NCI-H510A treated with DMSO at 0.1 percent for 48 hours (cell line): ENCODE results near the gene ENTREP3.
A peak's percentile ranks its signal among the peaks of the same experiment; 100 is the strongest.

Experiments
- DNase-seq: peaks from one replicate; lab custom pipeline; 2025; lab: John Stamatoyannopoulos, UW

Gene ENTREP3

DNA sequence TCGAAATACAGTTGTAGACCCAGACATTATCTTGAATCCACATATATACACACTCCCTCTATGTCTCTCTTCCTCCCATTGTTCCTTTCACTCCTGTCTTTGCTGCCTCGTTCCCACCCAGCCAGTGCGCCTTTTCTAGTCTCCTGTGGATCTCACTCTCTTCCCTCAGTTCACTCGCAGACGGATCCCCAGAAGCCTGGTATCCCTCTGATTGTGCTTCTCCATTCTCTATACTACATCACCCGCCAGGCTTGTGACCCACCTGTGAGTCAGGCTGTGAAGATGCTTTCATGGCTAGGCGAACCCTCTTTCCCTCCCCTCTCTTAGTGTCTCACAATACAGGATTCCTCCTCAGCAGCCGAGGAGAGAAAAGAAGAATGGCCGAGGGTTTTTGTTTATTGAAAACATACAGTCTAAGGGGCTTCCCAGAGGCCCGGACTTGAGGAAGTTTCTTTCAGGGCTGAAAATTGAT is 23.4 kb upstream of the ENTREP3 start:
- no peak for DNase-seq

DNA sequence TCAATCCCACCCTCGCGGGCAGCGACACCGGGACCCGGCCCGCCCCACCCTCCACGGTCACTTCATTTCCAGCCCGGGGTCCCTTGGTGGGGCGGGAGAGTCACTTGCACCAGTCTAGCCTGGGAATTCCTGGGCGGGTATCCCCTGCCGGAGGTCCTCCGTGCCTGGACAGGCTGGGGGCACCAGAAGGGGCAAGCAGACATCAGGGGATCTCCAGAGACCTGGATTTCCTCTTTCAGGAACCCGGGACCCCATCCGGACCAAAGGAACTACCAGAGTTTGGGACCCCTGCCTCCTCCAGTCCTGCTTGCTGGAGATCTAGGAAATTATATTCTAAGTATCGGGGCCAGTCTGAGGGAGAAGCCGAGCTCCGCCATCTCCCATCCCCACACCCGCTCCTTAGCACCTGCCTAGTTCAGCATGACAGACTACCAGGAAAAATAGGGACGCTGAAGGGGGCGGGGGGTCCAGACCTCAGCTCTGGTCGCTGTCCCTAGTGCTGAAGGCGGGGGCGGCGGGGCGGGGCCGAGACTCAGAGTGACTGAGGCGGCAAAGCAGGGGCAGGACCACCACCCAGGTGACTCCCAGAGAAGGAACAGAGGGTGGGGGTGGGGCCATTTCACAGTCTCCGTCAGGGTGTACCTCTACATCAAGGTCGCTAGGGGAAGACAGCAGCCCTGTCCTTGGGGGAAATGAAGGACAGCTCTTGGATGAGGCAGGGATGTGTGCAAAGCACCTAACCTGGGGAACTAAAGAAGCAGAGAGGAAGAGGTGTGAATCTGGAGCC is 22.8 kb upstream of the ENTREP3 start:
- DNase-seq, result peak; percentile 68

DNA sequence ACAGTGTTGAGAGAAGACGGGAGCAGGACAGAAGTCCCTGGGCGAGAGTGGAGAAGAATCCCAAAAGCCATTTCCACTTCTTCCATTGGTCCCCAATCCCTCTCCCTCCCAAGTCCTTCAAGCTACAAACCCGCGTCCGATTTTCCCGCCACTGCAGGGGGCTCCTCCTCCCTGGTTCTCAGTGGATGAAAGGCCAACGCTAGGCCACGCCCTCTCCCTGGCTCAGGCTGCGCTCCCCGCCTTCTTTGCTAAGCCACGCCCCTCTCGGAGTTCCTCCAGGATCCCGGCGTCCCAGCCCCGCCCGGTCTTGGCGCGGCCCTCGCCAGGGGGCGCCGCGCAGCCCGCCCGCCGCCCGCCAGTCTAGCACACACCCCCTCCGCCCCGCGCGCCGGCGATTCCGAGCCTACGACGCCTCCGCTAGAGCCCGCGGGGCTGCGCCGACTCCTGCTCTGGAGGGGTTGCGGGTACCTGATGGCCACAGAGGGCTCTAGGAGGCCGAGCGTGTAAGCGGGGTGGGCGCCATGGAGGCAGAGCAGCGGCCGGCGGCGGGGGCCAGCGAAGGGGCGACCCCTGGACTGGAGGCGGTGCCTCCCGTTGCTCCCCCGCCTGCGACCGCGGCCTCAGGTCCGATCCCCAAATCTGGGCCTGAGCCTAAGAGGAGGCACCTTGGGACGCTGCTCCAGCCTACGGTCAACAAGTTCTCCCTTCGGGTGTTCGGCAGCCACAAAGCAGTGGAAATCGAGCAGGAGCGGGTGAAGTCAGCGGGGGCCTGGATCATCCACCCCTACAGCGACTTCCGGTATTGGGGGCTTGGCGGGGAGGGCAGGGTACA is 22.0 kb upstream of the ENTREP3 start, which contains the start of gene HCN3:
Gene HCN3, plus strand, starts transcription at position 394 of the 832 bp plus-strand sequence. Its CDS starts 128 bp downstream, at position 522.
- peak; percentile 99 for DNase-seq

DNA sequence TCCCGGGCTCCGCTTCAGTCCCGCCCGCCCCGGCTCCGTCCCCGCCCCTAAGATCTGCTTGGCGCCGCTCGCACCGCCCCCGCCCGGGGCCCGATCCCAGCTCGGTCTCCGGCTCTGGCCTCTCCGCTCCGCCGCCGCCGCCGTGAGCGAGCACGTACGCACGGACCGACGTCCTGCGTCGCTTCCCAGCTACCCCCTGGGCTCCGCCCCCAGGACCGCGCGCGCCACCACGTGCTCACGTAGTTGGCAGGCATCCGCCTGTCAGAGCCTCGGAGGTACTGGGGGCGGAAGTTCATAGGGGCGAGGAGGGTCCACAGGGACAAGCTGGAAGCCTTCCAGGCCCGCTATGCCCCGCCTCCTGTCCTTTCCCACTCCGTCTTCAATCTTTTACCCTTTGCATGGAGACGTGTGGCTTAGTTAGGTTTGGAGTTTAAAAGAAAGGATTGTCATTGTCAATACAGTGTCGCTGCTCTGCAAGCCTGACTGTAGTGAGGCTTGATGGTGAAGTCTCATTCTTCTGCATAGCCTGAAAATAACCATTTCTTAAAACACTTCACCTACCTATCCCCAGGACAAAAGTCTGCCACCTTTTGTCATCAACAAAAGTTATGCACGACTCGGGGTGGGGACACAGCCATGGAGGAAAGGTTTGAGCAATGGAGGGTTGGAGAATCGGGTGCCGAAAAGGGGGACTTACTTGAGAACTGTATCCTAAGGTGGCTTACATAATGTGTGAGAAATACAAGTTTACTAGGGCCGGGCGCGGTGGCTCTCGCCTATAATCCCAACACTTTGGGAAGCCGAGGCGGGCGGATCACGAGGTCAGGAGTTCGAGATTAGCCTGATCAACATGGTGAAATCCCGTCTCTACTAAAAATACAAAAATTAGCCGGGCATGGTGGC is 18.3 kb upstream of the ENTREP3 start, which contains the start of gene CLK2:
Gene CLK2, minus strand, starts transcription at position 162 of the 903 bp plus-strand sequence. CDS start 2,527 bp downstream, outside the sequence.
- peak; percentile 90 for DNase-seq

DNA sequence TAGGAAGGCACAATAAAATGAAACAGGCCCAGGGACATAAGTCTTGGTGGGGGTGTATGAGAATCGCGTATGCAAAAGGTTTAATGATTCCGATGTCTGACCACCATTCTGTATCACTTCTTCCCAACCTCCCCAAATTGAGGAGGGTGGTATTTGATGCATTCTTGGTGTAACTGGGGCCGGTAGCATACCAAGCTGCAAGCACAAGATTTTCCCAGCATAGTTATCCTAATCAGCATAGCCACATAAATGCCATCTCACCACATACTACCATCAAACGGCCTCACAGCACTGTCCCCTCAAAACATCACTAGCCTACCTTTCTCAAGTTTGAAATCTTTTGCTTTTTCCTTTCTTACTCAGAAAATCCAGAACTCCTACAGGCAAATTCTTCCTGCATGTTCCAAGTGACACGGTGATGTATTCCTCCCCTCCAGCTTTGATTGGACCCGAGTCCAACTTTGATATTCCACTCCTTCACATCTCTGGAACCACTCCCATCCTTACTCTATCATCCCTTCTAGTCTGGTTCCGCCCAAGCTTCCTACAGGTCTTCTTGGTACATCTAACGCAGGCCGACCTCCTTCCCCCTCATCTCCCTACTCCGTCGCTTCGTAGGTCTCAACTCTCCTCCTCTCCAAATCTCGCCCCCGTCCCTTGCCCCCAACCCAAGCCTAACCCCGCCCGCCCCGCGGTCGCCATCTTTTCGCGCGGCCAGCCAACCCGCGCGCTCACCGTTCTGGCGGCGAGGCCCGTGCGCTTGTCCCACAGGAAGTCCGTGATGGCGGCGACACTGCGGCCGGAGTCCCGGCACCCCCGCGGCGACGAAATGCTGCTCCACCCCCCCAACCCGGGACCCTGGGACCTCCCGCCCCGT is 17.4 kb upstream of the ENTREP3 start:
- DNase-seq, result peak; percentile 77

DNA sequence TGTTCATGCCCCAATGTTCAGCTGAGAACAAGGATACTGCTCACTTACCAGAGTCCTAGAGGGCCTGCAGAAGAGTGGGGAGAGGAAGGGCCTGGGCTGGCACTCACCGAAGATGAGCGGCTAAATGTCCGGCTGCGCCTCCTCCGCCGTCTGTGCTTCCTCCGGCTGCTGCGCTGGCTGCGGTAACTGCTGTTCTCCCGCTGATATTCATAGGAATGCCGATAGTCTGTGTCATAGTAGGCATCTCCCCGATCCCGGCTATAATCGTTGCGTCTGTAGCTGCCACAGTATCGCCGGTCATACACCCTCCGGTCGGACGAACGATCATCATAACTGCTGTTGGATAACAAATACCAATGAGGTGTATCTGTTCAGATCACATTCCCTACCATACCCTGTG is 14.1 kb upstream of the ENTREP3 start:
- no peak for DNase-seq

DNA sequence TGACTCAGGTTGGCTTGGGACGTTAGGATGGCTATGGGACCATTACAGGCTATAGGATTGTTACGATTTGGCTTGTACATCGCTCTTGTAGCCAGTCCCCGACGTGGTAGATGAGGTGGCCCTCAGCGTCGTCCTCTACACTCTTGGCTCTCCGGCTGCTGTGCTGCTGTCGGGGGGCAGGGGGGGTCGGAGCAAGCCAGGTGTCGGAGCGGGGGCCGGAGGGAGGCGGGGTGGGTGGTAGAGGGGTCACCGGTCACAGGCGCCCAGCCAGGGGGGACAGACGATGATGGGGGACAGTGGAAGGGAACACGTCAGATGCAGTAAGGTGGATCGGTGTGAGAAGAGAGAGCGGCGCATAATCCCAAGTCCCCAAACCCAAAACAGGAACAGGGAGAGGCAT is 13.3 kb upstream of the ENTREP3 start:
- no peak for DNase-seq

DNA sequence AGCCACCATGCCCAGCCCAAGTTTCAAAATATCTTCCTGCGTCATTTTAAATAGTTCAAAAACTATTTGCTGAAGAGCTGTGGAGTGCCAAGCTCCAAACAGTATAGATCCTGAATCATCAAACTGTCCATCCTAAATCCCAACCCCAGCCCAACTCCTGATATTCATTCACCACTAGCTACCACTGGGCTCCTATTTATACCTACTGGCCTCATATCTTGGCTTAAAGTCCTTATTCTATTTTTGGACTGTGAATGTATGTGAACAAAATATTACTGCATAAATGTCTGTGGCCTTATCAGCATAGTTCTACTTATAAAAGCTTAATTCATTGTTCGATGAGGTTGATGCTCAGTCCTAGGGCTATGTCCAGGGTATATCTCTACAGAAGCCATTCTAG is 12.1 kb upstream of the ENTREP3 start:
- no peak for DNase-seq

DNA sequence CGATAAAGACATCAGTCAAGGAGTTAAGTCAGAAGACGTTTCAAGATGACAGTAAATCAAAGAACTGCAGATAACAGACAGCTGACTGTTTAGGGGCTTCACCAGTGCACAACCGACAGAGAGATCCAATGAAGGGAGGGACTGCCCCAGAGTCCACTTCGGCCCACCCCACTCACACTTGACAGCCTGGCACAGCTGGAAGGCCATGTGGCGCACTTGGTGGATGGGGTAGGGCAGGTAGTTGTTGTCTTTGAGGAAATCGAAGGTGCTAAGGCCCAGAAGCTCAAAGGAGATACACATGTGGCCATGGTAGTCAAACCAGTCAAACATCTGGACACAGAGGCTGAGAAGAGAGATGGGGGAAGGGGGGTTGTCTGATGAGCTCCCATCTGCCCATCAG is 11.3 kb upstream of the ENTREP3 start:
- DNase-seq, result no peak

DNA sequence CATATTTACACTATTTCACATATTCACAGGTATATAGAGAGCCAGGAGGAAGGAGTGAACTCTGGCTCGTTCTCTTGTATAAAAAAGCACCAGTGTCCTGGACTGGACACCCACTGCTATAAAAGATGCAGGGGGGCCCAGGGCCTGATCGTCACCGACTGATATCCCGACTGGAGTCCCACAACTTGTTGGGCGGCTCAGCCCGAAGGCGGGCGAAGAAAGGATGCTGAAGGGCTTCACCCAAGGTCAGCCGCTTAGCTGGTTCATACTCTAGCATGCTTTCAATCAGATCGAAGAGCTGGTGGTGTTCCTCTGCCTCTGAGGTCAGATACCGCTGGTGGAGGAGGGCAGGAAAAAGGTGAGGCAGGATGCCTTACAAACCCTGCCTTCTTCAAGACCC is 7.8 kb upstream of the ENTREP3 start:
- no peak for DNase-seq

DNA sequence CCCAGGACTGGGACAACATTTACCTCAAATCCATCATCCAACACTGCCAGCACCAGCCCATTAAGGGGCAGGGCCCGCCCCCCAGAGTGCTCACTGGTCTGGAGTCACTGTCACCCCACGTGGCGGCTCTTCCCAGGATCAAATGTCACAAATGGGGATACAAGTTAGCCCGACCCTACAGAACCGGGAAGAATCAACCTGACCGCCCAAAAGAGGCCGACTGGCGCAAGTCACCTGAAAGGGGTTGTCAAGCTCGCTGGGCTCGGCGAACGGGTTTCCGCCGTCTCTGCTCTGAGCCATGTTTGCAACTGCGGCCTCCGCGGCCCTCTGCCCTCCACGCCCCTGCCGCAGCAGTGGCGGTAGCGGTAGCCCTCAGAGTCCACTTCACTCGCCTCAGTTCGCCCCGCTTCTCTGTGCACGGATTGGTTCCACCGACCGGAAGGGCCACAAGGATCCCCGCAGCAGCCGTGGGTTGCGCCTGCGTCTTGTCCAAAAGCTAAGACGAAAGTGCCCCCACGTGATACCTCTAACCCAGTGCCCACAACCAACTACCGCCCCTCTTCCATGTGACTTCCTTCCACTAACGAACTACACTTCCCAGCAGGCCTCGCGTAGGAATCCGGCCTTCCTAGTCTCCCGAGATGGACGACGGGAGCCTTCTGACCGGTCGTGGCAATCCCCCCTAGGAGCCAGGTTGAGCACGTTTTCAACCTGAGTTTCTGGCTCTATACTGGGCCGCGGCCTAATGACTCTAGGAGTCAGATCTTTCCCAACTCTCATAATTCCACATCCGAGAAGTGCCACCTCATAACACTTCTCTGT is 6.8 kb upstream of the ENTREP3 start, which contains the start of gene SCAMP3:
Gene SCAMP3, minus strand, starts transcription at position 509 of the 822 bp plus-strand sequence. Its CDS starts 209 bp downstream, at position 300.
- DNase-seq, result peak; percentile 97

DNA sequence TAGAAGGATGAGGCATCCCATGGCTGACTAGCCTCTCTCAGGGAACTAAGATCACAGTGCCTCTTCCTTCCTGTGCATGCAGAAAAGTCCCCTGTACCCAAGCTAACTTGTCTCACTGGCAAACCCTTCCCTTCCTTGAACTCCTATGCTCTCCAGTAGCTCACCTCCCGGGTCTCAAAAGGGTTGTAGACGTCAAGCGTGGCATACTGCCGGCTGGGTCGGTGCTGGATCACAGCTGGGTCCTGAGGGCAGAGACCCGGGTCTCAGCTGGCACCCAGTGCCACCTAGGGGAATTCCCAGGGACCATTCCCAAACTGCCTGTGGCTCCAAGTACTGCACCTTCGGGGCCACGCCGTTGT is 6.2 kb upstream of the ENTREP3 start:
- peak; percentile 48 for DNase-seq

DNA sequence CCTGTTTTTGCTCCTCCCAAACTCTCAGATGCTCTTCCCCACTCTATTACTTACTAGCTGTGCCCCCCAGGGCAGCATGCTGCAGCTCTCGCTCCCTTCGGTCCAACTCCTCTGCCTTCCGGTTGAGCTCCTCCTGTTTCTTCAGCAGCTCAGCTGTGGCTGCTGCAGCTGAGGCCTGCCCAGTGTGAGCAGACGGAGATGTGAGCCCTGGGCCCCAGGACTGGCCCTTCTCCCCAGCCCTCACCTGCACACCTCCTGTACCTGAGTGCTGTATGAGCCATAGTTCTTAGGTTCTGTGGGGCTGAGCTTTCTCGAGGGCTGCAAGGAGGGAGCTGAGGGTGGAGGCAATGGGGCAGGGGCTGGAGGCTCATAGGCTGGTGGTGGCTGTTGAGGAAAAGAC is 5.0 kb upstream of the ENTREP3 start:
- no peak for DNase-seq

DNA sequence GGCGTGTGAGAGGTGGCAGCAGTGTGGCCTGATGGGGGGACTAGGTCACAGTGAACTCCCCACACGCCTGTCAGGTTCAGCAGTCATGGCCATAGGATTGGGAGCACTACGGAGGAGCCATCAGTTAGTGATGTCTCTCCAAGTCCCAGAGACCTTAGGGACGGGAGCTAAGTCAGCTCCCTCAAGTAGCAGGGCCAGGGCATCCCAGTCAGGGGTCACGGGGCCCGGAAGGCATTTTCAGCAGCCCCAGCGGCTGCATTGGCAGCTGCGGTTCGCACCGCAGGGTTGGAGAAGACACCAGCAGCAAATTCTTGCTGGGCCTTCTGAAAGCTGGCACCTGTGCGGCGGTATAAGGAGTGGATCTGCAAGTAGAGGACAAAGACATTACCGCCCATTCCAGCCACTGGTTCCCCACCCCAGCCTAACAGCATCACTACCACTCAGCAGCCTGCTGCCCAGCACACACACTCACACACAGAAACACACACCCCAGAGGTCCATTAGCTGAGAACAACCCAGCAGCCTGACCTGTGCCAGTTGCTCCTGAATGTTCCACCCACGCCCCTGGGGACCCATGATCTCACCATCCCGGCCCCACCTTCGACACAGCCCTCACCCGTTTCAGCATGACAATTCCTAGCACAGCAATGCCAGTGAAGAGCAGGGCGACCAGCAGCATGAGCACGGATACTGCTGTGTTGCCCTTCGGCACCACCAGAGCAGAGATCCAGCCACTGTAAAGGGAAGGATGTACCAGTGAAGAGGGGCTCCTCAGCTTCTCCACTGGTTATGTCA is 972 bp upstream of the ENTREP3 start:
- DNase-seq, result no peak

DNA sequence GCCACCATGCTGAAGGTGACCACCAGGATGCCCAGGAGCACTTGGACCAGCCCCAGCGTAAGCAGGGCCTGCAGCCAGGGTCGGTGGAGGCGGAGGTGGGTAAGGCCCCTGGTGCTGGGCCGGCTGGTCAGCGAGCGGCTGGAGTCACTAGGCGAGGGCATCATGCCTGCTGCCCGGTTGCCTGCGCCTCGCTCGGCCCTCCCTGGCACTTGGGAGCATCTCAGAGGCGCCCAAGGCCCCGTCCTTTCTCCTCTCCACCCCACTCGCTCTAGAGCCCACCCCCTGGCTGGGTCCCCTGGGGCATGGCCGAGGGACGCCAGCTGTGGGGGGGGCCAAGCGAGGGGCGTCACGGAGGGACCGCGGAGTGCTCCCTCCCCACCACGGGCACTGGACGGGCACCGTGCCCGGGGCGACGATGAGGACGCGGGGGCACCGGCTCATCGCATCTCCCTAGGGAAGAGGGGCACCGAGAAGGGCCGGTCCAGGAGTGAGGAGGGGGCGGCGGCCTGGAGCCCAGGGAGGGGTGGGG is 505 bp downstream of the ENTREP3 start:
- no peak for DNase-seq

DNA sequence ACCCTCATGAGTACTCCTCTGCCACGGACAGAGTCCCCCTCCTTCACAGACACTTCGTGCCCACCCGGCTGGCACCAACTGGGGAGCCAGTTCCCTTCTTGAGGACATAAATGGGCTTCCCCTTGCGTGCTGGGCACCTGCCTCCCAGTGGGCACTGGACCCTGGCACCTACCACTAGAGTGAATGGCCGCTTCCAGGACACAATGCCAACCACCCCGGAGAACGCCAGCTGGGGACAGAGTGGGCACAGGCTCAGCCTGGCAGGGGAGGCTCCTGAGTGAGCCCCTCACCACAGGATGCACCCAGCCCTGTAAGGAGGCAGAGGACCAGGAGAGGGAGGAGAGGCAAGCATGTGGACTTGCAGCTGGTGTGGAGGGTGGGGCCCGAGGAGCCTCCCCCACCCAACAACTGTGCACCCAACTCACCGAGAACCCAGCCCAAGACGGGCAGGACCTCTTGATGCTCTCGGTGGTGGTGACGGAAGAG is 1.0 kb downstream of the ENTREP3 start:
- DNase-seq, result no peak

DNA sequence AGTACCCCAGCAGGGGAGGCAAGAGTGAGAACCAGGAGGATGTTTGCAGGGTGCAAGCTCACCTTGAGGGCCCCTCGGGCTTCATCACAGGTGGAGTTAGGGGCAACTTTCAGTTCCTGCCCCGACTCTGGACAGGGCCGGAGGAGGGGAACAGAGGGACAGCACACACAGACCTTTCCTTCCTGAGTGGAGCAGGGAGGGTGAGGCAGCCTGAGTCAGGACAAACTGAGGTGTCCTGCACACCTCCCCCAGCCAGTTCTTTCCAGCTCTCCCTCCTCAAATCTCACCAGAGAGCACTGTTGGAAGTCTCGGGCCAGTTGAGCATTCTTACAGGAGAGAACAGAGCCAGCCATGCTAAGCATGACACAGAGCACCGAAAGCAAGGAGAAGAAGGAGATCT is 1.5 kb downstream of the ENTREP3 start:
- DNase-seq, result no peak

DNA sequence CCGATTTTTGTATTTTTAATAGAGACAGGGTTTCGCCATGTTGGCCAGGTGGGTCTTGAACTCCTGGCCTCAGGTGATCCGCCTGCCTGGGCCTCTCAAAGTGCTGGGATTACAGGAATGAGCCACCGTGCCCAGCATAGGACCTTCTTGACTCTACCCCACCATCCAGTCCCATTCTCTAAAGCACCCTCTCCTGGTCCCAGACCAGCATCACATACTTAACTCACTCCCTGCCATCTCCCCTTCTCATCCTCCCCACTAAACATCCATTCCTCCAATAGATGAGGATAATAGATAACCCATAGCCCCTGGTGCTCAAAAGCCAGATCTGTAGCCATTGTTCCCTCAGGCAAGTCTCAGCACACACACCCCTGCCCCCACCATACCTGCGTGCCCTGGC is 2.1 kb downstream of the ENTREP3 start:
- no peak for DNase-seq

DNA sequence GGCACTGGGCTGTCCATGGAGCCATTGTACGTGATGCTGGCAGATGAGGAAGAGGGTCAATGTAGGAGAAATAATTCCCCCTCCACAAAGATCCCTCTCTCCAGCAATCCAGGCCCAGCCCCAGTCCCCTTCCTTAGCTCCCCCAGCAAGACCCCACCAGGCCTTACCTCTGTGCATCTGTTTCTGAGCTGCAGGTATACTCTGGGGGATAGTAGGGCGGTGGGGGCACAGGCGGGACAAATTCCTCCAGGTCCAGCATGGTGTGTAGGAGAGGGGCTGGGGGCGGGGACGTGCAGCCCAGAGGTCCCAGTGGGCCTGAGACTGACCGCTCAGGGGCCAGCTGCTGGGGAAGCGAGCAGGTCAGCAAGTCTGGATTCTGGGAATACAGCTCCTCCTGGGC is 3.7 kb downstream of the ENTREP3 start:
- no peak for DNase-seq
